ENCODE measurements around the gene VLDLR.

VLDLR gene

DNA sequence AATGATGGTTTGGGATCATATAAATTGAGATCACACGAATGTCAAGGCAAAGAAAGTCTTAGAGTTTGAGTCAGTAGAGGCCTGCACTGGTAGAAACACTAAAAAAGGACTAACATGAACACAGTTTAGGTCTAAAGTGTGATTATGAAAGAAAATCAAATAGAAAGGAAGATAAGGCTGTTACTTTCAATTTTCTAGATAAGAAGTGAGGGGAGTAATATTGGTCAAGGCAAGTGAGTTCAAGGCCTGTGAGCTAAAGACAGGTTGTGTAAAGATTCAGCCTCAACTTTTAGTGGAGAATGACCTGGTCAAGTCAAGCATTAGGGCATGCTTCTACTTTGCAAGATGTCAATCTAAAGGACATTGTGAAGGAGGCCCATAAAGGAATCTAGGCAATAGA is 19.0 kb downstream of the VLDLR start:
- ATAC-seq: no peak
- TF ChIP-seq TOX (CRISPR knock-in tag; IDR thresholded peaks at IDR 0.05; ENCODE audit: borderline replicate concordance) (no peak), CREB5 (CRISPR knock-in tag; IDR thresholded peaks at IDR 0.05; ENCODE audit: low read depth) (no peak), ZC3H10 (CRISPR knock-in tag; IDR thresholded peaks at IDR 0.05) (no peak), ARNTL (CRISPR knock-in tag; IDR thresholded peaks at IDR 0.05; ENCODE audit: borderline replicate concordance, low read depth) (no peak), ISL1 (CRISPR knock-in tag; IDR thresholded peaks at IDR 0.05) (no peak), PPARA (CRISPR knock-in tag; IDR thresholded peaks at IDR 0.05; ENCODE audit: borderline replicate concordance) (no peak), ZNF70 (CRISPR knock-in tag; IDR thresholded peaks at IDR 0.05) (no peak), OSR1 (CRISPR knock-in tag; IDR thresholded peaks at IDR 0.05) (no peak), BACH2 (CRISPR knock-in tag; IDR thresholded peaks at IDR 0.05; ENCODE audit: borderline replicate concordance) (no peak), ESRRG (CRISPR knock-in tag; IDR thresholded peaks at IDR 0.05) (no peak), TCF4 (CRISPR knock-in tag; IDR thresholded peaks at IDR 0.05; ENCODE audit: borderline replicate concordance) (no peak), ZNF8 (CRISPR knock-in tag; IDR thresholded peaks at IDR 0.05) (no peak), GLIS3 (CRISPR knock-in tag; IDR thresholded peaks at IDR 0.05) (no peak)
- TF ChIP-seq, protein P1, sequence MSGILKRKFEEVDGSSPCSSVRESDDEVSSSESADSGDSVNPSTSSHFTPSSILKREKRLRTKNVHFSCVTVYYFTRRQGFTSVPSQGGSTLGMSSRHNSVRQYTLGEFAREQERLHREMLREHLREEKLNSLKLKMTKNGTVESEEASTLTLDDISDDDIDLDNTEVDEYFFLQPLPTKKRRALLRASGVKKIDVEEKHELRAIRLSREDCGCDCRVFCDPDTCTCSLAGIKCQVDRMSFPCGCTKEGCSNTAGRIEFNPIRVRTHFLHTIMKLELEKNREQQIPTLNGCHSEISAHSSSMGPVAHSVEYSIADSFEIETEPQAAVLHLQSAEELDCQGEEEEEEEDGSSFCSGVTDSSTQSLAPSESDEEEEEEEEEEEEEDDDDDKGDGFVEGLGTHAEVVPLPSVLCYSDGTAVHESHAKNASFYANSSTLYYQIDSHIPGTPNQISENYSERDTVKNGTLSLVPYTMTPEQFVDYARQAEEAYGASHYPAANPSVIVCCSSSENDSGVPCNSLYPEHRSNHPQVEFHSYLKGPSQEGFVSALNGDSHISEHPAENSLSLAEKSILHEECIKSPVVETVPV (CRISPR knock-in tag; IDR thresholded peaks at IDR 0.05): no peak
- TF ChIP-seq, protein P2, sequence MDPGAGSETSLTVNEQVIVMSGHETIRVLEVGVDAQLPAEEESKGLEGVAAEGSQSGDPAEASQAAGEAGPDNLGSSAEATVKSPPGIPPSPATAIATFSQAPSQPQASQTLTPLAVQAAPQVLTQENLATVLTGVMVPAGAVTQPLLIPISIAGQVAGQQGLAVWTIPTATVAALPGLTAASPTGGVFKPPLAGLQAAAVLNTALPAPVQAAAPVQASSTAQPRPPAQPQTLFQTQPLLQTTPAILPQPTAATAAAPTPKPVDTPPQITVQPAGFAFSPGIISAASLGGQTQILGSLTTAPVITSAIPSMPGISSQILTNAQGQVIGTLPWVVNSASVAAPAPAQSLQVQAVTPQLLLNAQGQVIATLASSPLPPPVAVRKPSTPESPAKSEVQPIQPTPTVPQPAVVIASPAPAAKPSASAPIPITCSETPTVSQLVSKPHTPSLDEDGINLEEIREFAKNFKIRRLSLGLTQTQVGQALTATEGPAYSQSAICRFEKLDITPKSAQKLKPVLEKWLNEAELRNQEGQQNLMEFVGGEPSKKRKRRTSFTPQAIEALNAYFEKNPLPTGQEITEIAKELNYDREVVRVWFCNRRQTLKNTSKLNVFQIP (CRISPR knock-in tag; IDR thresholded peaks at IDR 0.05; ENCODE audit: borderline replicate concordance, low read depth): no peak

- ATAC-seq: no peak
- no peak for TF ChIP-seq TOX (CRISPR knock-in tag; IDR thresholded peaks at IDR 0.05; ENCODE audit: borderline replicate concordance)
- no peak for TF ChIP-seq ARNTL (CRISPR knock-in tag; IDR thresholded peaks at IDR 0.05; ENCODE audit: borderline replicate concordance, low read depth)
These were observed 19.4 kb downstream of the VLDLR start for GRCh38 chr9:2641033-2641432.

DNA sequence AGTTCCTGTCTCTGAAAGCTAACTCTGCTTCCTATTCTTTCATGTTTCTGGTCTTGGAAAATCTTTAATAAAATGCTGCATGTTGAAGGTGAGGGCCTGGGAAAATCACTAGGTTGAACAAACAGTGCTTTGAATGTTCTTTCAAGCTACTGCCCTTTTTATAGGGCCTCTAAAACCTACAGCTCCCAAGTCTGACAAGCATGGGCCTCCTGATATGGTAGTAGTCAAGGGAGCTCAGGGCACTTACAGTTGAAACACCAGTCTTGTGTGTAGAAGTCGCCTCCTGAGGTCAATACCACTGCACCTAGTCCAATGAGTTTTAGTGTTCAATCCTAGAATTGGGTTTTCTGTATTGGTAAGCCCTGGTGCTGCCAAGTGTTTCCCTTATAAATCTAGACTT is 20.5 kb downstream of the VLDLR start:
- ATAC-seq: no peak
- no peak for TF ChIP-seq ISL1 (CRISPR knock-in tag; IDR thresholded peaks at IDR 0.05)
- TF ChIP-seq GLIS3 (CRISPR knock-in tag; IDR thresholded peaks at IDR 0.05): no peak

DNA sequence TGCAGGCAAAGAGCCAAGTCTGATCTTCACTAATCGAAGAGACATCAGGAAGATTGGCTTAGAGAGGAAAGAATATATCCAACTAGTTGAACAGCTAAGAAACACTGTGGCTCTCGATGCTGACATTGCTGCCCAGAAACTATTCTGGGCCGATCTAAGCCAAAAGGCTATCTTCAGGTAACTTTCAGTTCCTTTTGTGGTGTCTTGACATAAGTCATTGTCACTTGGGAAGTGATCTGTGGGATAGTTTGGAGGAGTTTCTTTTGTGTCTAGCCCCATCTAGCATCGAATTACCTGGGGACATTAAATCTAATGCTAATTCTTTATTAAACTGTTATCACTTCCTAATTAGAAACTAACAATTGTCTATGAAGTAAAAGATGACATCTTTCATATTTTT is 24.0 kb downstream of the VLDLR start:
- TF ChIP-seq ISL1 (CRISPR knock-in tag; IDR thresholded peaks at IDR 0.05): no peak
- no peak for TF ChIP-seq SNAI2 (CRISPR knock-in tag; IDR thresholded peaks at IDR 0.05)
- no peak for TF ChIP-seq TOX (CRISPR knock-in tag; IDR thresholded peaks at IDR 0.05; ENCODE audit: borderline replicate concordance)
- TF ChIP-seq TCF4 (CRISPR knock-in tag; IDR thresholded peaks at IDR 0.05; ENCODE audit: borderline replicate concordance): no peak
- no peak for TF ChIP-seq RARB (CRISPR knock-in tag; IDR thresholded peaks at IDR 0.05)
- no peak for TF ChIP-seq ESRRG (CRISPR knock-in tag; IDR thresholded peaks at IDR 0.05)
- TF ChIP-seq BACH2 (CRISPR knock-in tag; IDR thresholded peaks at IDR 0.05; ENCODE audit: borderline replicate concordance): no peak
- no peak for TF ChIP-seq ZNF70 (CRISPR knock-in tag; IDR thresholded peaks at IDR 0.05)
- TF ChIP-seq GLIS3 (CRISPR knock-in tag; IDR thresholded peaks at IDR 0.05): no peak
- TF ChIP-seq, protein P3, sequence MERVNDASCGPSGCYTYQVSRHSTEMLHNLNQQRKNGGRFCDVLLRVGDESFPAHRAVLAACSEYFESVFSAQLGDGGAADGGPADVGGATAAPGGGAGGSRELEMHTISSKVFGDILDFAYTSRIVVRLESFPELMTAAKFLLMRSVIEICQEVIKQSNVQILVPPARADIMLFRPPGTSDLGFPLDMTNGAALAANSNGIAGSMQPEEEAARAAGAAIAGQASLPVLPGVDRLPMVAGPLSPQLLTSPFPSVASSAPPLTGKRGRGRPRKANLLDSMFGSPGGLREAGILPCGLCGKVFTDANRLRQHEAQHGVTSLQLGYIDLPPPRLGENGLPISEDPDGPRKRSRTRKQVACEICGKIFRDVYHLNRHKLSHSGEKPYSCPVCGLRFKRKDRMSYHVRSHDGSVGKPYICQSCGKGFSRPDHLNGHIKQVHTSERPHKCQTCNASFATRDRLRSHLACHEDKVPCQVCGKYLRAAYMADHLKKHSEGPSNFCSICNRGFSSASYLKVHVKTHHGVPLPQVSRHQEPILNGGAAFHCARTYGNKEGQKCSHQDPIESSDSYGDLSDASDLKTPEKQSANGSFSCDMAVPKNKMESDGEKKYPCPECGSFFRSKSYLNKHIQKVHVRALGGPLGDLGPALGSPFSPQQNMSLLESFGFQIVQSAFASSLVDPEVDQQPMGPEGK (CRISPR knock-in tag; IDR thresholded peaks at IDR 0.05; ENCODE audit: borderline replicate concordance): no peak
- TF ChIP-seq ZNF565 (CRISPR knock-in tag; conservative IDR thresholded peaks at IDR 0.05; ENCODE audit: low read depth): no peak
- TF ChIP-seq, protein P4, sequence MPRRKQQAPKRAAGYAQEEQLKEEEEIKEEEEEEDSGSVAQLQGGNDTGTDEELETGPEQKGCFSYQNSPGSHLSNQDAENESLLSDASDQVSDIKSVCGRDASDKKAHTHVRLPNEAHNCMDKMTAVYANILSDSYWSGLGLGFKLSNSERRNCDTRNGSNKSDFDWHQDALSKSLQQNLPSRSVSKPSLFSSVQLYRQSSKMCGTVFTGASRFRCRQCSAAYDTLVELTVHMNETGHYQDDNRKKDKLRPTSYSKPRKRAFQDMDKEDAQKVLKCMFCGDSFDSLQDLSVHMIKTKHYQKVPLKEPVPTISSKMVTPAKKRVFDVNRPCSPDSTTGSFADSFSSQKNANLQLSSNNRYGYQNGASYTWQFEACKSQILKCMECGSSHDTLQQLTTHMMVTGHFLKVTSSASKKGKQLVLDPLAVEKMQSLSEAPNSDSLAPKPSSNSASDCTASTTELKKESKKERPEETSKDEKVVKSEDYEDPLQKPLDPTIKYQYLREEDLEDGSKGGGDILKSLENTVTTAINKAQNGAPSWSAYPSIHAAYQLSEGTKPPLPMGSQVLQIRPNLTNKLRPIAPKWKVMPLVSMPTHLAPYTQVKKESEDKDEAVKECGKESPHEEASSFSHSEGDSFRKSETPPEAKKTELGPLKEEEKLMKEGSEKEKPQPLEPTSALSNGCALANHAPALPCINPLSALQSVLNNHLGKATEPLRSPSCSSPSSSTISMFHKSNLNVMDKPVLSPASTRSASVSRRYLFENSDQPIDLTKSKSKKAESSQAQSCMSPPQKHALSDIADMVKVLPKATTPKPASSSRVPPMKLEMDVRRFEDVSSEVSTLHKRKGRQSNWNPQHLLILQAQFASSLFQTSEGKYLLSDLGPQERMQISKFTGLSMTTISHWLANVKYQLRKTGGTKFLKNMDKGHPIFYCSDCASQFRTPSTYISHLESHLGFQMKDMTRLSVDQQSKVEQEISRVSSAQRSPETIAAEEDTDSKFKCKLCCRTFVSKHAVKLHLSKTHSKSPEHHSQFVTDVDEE (CRISPR knock-in tag; IDR thresholded peaks at IDR 0.05): no peak
- TF ChIP-seq PPARA (CRISPR knock-in tag; IDR thresholded peaks at IDR 0.05; ENCODE audit: borderline replicate concordance): no peak
- no peak for TF ChIP-seq OSR1 (CRISPR knock-in tag; IDR thresholded peaks at IDR 0.05)
- no peak for TF ChIP-seq ARNTL (CRISPR knock-in tag; IDR thresholded peaks at IDR 0.05; ENCODE audit: borderline replicate concordance, low read depth)
- ATAC-seq: no peak

Data from SK-N-SH treated with all-trans-retinoic acid at 6 μM for 48 hours (cell line).